HEK293 (cell line): ENCODE measurements around the gene ZNF292.

Experiments used
- SETDB1 ChIP-seq: IDR thresholded peaks from one replicate; pipeline ENCODE4 v1.6.1; 2017; ENCODE audit warnings: mild to moderate bottlenecking, low read length, moderate library complexity, mixed read lengths; ENCODE audit not compliant: insufficient read length
- SP2 ChIP-seq: fragments of 450-650 bp; formaldehyde crosslinking; IDR thresholded peaks from 2 replicates; pipeline ENCODE4 v1.5.1; 2016; ENCODE audit warnings: missing biosample characterization, missing genetic modification characterization
- ZBTB1 ChIP-seq: fragments of 450-650 bp; formaldehyde crosslinking; IDR thresholded peaks from 2 replicates; pipeline ENCODE4 v1.5.1; 2016; ENCODE audit warnings: missing biosample characterization, missing genetic modification characterization
- ZNF121 ChIP-seq: fragments of 450-650 bp; formaldehyde crosslinking; IDR thresholded peaks from 2 replicates; pipeline ENCODE4 v1.5.1; 2016; ENCODE audit warnings: missing biosample characterization, missing genetic modification characterization
- ZSCAN30 ChIP-seq: fragments of 450-650 bp; IDR thresholded peaks from 2 replicates; pipeline ENCODE4 v1.5.1; 2018; ENCODE audit warnings: missing biosample characterization, mild to moderate bottlenecking, missing genetic modification characterization, moderate library complexity
- TF ChIP-seq, protein P1 (sequence below): fragments of 450-650 bp; formaldehyde crosslinking; IDR thresholded peaks from 2 replicates; pipeline ENCODE4 v1.5.1; 2016; ENCODE audit warnings: missing biosample characterization, missing genetic modification characterization

DNA sequence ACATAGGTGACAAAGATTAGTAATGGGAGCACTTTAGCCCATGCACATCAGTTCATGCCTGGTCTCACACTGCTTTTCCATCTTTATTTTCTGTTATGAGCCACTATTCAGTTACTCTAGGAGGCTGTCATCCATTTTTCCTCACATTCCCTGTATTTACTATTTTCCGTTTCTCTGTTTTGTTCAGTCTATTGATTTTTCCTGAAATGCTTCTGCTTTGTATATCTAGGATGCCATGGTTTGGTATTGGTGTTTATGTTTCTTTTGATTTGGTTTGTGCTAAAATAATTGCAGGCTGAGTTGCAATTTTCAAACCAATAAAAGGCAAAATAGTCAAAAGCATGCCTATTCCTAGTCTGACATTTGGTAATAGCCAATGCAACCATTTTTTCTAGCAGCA is 28.9 kb upstream of the ZNF292 start:
- TF ChIP-seq ZBTB1 (no peak), SETDB1 (no peak), ZSCAN30 (tag by site-specific recombination) (no peak), SP2 (tag by site-specific recombination) (no peak), ZNF121 (tag by site-specific recombination) (no peak)
- TF ChIP-seq, protein P1, sequence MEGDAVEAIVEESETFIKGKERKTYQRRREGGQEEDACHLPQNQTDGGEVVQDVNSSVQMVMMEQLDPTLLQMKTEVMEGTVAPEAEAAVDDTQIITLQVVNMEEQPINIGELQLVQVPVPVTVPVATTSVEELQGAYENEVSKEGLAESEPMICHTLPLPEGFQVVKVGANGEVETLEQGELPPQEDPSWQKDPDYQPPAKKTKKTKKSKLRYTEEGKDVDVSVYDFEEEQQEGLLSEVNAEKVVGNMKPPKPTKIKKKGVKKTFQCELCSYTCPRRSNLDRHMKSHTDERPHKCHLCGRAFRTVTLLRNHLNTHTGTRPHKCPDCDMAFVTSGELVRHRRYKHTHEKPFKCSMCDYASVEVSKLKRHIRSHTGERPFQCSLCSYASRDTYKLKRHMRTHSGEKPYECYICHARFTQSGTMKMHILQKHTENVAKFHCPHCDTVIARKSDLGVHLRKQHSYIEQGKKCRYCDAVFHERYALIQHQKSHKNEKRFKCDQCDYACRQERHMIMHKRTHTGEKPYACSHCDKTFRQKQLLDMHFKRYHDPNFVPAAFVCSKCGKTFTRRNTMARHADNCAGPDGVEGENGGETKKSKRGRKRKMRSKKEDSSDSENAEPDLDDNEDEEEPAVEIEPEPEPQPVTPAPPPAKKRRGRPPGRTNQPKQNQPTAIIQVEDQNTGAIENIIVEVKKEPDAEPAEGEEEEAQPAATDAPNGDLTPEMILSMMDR (tag by site-specific recombination), result no peak
